K562 (cell line): ENCODE data around the gene SH3PXD2B. TPM values are rescaled to one million over a fixed set of nuclear protein-coding genes. Genes with fewer than 3 reads are reported as not detected.
A peak's percentile ranks its signal among the peaks of the same experiment; 100 is the strongest.
"Not testable (repeated sequence)": the region's sequence is repeated elsewhere in the genome, so short reads cannot be mapped to it uniquely, and the experiment has no call there.

Experiments used
- ATAC-seq: fragments of 200-7000 bp; cut with Tn5 transposase; 3 replicates; pipeline ENCODE4 v1.9.1; 2020; ENCODE audit warnings: moderate library complexity
- BruUV-seq: library from RNA; stranded (reverse); fragments of 400-500 nt; replicated peaks from 2 replicates; lab custom pipeline; 2021; lab: Mats Ljungman, UMichigan
- CTCF ChIA-PET: fragments of 300-600 bp; formaldehyde crosslinking; extraction: SDS; loops from one replicate; lab custom pipeline; 2021; ENCODE audit warnings: low intra/inter-chr PET ratio; lab: Yijun Ruan, JAX
- POLR2A ChIA-PET: fragments of 300-600, 350-650 bp; sonication (Branson Sonifier 250); formaldehyde crosslinking; extraction: SDS; loops from one replicate; lab custom pipeline; 2021; ENCODE audit warnings: antibody characterized with exemption, inconsistent platforms; lab: Yijun Ruan, JAX
- DNase-seq, 4 experiments: peaks; one replicate each; pipeline versions ENCODE4 v3.0.0 to v3.0.0-alpha.2; 2011 to 2018; ENCODE audit warnings: low spot score in 3 of 4, mixed read lengths in 3 of 4; ENCODE audit errors: extremely low read depth in 1 of 4
- FAIRE-seq: peaks from 2 replicates; lab custom pipeline; 2011; peaks lifted over from hg19 to GRCh38; lab: Jason Lieb, UNC
- H2AFZ ChIP-seq: 2 replicates; pipeline ENCODE4 v1.6.0; 2011; ENCODE audit warnings: low read depth, low read length, control low read depth, inconsistent platforms
- H3K27ac ChIP-seq: fragments of 200-600 bp; 3 replicates; pipeline ENCODE4 v1.8.0; 2011; ENCODE audit warnings: low read depth, mild to moderate bottlenecking, control low read depth, inconsistent platforms, low read length, moderate library complexity, mixed read lengths; ENCODE audit errors: extremely low read depth
- H3K27me3 ChIP-seq, 2 experiments: fragments of 300-600 bp in 1 of 2; 2 replicates in 1 of 2; 3 replicates in 1 of 2; pipeline versions ENCODE4 v1.6.0 to v1.8.0; 2011; ENCODE audit warnings: inconsistent platforms in 2 of 2, low read length in 2 of 2, mild to moderate bottlenecking in 1 of 2, mixed read lengths in 1 of 2, moderate library complexity in 1 of 2; ENCODE audit not compliant: control insufficient read depth in 2 of 2, insufficient read depth in 2 of 2
- H3K36me3 ChIP-seq: fragments of 300-600 bp; 3 replicates; pipeline ENCODE4 v1.8.0; 2011; ENCODE audit warnings: mild to moderate bottlenecking, low read length, inconsistent platforms; ENCODE audit not compliant: control insufficient read depth, insufficient read depth
- H3K4me1 ChIP-seq, 2 experiments: fragments of 200-600 bp in 1 of 2; replicated peaks in 1 of 2; 2 replicates in 1 of 2; 3 replicates in 1 of 2; pipeline versions ENCODE4 v1.5.1 to v1.8.0; 2011; ENCODE audit warnings: inconsistent platforms in 2 of 2, low read length in 2 of 2, mild to moderate bottlenecking in 1 of 2, mixed read lengths in 1 of 2, moderate library complexity in 1 of 2; ENCODE audit not compliant: control insufficient read depth in 2 of 2, insufficient read depth in 2 of 2
- H3K4me2 ChIP-seq: 2 replicates; pipeline ENCODE4 v1.6.1; 2011; ENCODE audit warnings: low read length, control low read depth, inconsistent platforms, mixed read lengths; ENCODE audit not compliant: insufficient read depth
- H3K4me3 ChIP-seq: fragments of 200-600 bp; sonication (generic), shearing (Covaris generic); 2 replicates; pipeline ENCODE4 v1.5.1; 2016; ENCODE audit warnings: control low read depth, inconsistent platforms
- H3K79me2 ChIP-seq: fragments of 200-600 bp; 3 replicates; pipeline ENCODE4 v1.8.0; 2011; ENCODE audit warnings: low read length, inconsistent platforms; ENCODE audit not compliant: control insufficient read depth, insufficient read depth
- H3K9ac ChIP-seq, 2 experiments: 2 replicates each; pipeline versions ENCODE4 v1.6.0 to v1.6.1; 2011; ENCODE audit warnings: low read depth in 2 of 2, low read length in 2 of 2, control low read depth in 1 of 2, inconsistent platforms in 1 of 2, mild to moderate bottlenecking in 1 of 2, mixed read lengths in 1 of 2; ENCODE audit not compliant: insufficient read depth in 1 of 2
- H3K9me1 ChIP-seq: one replicate; pipeline ENCODE4 v1.6.0; 2011; ENCODE audit warnings: inconsistent platforms, mild to moderate bottlenecking, low read length, moderate library complexity; ENCODE audit not compliant: control insufficient read depth, insufficient read depth
- H3K9me3 ChIP-seq: replicated peaks from 2 replicates; pipeline ENCODE4 v1.5.1; 2011; ENCODE audit warnings: low read depth, low read length, inconsistent platforms; ENCODE audit not compliant: control insufficient read depth, insufficient read depth
- H4K20me1 ChIP-seq: replicated peaks from 2 replicates; pipeline ENCODE4 v1.6.1; 2011; ENCODE audit warnings: low read length, inconsistent platforms, mixed read lengths; ENCODE audit not compliant: control insufficient read depth, insufficient read depth
- ATF1 ChIP-seq, 2 experiments: fragments of 450-650 bp in 1 of 2; IDR thresholded peaks; 2 replicates each; pipeline ENCODE4 v1.6.1; 2016; ENCODE audit warnings: missing compliant biosample characterization in 1 of 2, missing genetic modification characterization in 1 of 2
- CHAMP1 ChIP-seq: fragments of 450-650 bp; IDR thresholded peaks from 2 replicates; pipeline ENCODE4 v1.6.1; 2016; ENCODE audit warnings: mild to moderate bottlenecking
- JUND ChIP-seq, 2 experiments: IDR thresholded peaks; 2 replicates in 1 of 2; 3 replicates in 1 of 2; pipeline ENCODE4 v1.6.1; 2011; ENCODE audit warnings: borderline replicate concordance in 2 of 2, low read depth in 2 of 2, low read length in 2 of 2, improper control_type of control experiment in 1 of 2, missing biosample characterization in 1 of 2, missing genetic modification characterization in 1 of 2, missing genetic modification reagents in 1 of 2
- LARP7 ChIP-seq: fragments of 450-650 bp; IDR thresholded peaks from 2 replicates; pipeline ENCODE4 v1.6.1; 2016
- MED1 ChIP-seq: sonication (generic); formaldehyde crosslinking; IDR thresholded peaks from 2 replicates; pipeline ENCODE4 v1.8.1; 2023; ENCODE audit warnings: missing genetic modification reagents, borderline replicate concordance
- THRAP3 ChIP-seq: fragments of 450-650 bp; IDR thresholded peaks from 2 replicates; pipeline ENCODE4 v1.6.1; 2016; ENCODE audit warnings: mild to moderate bottlenecking, inconsistent platforms, borderline replicate concordance
- ZNF280A ChIP-seq: fragments of 450-650 bp; IDR thresholded peaks from 2 replicates; pipeline ENCODE4 v1.6.1; 2018; ENCODE audit warnings: mild to moderate bottlenecking, low read depth; ENCODE audit not compliant: partially characterized antibody
- WGBS: fragments of 100-300 bp; shearing (Covaris generic); methylation state at CpG from one replicate; pipeline ENCODE4 v1.1.6; 2016; ENCODE audit warnings: low coverage, mixed read lengths; ENCODE audit not compliant: insufficient coverage; ENCODE audit errors: missing lambda C conversion rate; 5-methylcytosine and 5-hydroxymethylcytosine counted together
- in situ Hi-C: fragments of 300-500 bp; cut with MboI; formaldehyde crosslinking; loops from 4 replicates; pipeline ENCODE4 v1.15.0; 2018; ENCODE audit warnings: inconsistent platforms, mixed read lengths
- intact Hi-C: fragments of 100-400 bp; cut with micrococcal nuclease; formaldehyde crosslinking; loops from 2 replicates; pipeline ENCODE4 v1.14.2; 2022
- polyA plus RNA-seq, 8 experiments: library from polyadenylated mRNA; depleted of rRNA in 4 of 8; stranded (reverse) in 5 of 8; unstranded in 3 of 8; fragments of >200 nt; fragmentation: Nextera tagmentation in 2 of 8; fragmentation: Illumina TruSeq in 1 of 8; extraction: Ambion mirVana in 2 of 8; extraction: Trizol in 1 of 8; gene quantifications; 2 replicates each; pipeline versions ENCODE4 v1.2.1 to v1.2.3, GENCODE V29; 2011 to 2014; ENCODE audit warnings: inconsistent platforms in 1 of 8, missing spikeins in 1 of 8
- total RNA-seq, 7 experiments: library from RNA; depleted of rRNA in 6 of 7; stranded (reverse); fragments of >200 nt in 6 of 7; fragmentation: Illumina TruSeq in 2 of 7; extraction: Trizol in 2 of 7; gene quantifications; 2 replicates each; pipeline versions ENCODE4 v1.2.1 to v1.2.3, GENCODE V29; 2011 to 2021; ENCODE audit warnings: low replicate concordance in 1 of 7

SH3PXD2B gene
- total and polyA plus RNA-seq, 9 of the 15 experiments (the other 6 are each of a cell fraction or from before 2014, with no cell fraction given), result 0.04 to 0.66 (median 0.19) TPM

- intact Hi-C loops (loop anchor here (1.0 to 10.0 kb wide), 2 partner anchors 219 to 456 kb away; no protein-coding TSS in a partner anchor), in situ Hi-C loops (loop anchor here (5.0 kb wide), 1 partner anchor 214 kb away; no protein-coding TSS in a partner anchor)
- BruUV-seq; H3K4me1 ChIP-seq; H3K9me1 ChIP-seq; H3K4me3 ChIP-seq; H3K4me2 ChIP-seq; H3K79me2 ChIP-seq; H2AFZ ChIP-seq; H3K9ac ChIP-seq; ATAC-seq; H3K36me3 ChIP-seq; DNase-seq; FAIRE-seq; POLR2A ChIA-PET; H4K20me1 ChIP-seq; H3K9me3 ChIP-seq; H3K27ac ChIP-seq; TF ChIP-seq ATF1 (CRISPR knock-in tag; IDR thresholded peaks at IDR 0.05); JUND (IDR thresholded peaks at IDR 0.05; ENCODE audit: borderline replicate concordance, low read depth, low read length): not testable (repeated sequence)
- CTCF ChIA-PET, result interaction anchor here (1.3 to 2.1 kb wide), 3 partner anchors 170 to 220 kb away, joined by 4 to 36 read pairs (median 9); no protein-coding TSS in a partner anchor
- H3K27me3 ChIP-seq, result peaks cover 3 to 11% of the 10 kb centered on the region in 2 experiments; a peak in 3 of 5 replicates
- TF ChIP-seq ATF1 (tag; IDR thresholded peaks at IDR 0.05), result 0 out of 2 replicates have a peak, but pooled peaks have one; percentile 41
- 0 out of 3 replicates have a peak, but pooled peaks have one; percentile 22 for TF ChIP-seq JUND (tag; IDR thresholded peaks at IDR 0.05; ENCODE audit: borderline replicate concordance, low read depth, low read length)
- WGBS, result 7% methylated on average over 2 of the region's 3 CpGs
Measured at GRCh38 chr5:172478695-172479033, 24.3 kb upstream of the SH3PXD2B start.

GRCh38 chr5:172478256-172478655 is 23.9 kb upstream of the SH3PXD2B start:
- Histone ChIP-seq H3K27ac (no peak overlapping the region), H3K9me3 (no peaks in the 10 kb centered on the region), H2AFZ (no peak overlapping the region), H3K4me3 (no peak overlapping the region), H3K27me3 (peaks cover 5 to 14% of the 10 kb centered on the region in 2 experiments; a peak in 4 of 5 replicates), H4K20me1 (no peaks in the 10 kb centered on the region), H3K79me2 (no peaks in the 10 kb centered on the region), H3K4me2 (no peak overlapping the region), H3K4me1 (no peaks in the 10 kb centered on the region), H3K9me1 (no peaks in the 10 kb centered on the region), H3K9ac (no peak overlapping the region), H3K36me3 (no peaks in the 10 kb centered on the region)
- no TSS peak for BruUV-seq
- ATAC-seq (no peak), DNase-seq (no peak), FAIRE-seq (no peak)
- WGBS, result 2% methylated on average over 3 of the region's 3 CpGs
- in situ Hi-C loops, result loop anchor here (5.0 kb wide), 1 partner anchor 214 kb away; no protein-coding TSS in a partner anchor
- POLR2A ChIA-PET, result no interaction called here
- CTCF ChIA-PET, result interaction anchor here (1.3 to 2.1 kb wide), 3 partner anchors 170 to 221 kb away, joined by 4 to 36 read pairs (median 9); no protein-coding TSS in a partner anchor
- intact Hi-C loops, result loop anchor here (10.0 kb wide), 1 partner anchor 457 kb away; no protein-coding TSS in a partner anchor
- TF ChIP-seq MED1 (CRISPR knock-in tag) (no peak), LARP7 (no peak), ZNF280A (no peak), CHAMP1 (no peak), THRAP3 (no peak)
